ENCODE data around the gene CEACAM1. TPM values are rescaled to one million over a fixed set of nuclear protein-coding genes. Genes with fewer than 3 reads are reported as not detected.
"Not testable (repeated sequence)": the region's sequence is repeated elsewhere in the genome, so short reads cannot be mapped to it uniquely, and the experiment has no call there.

Gene CEACAM1
- total RNA-seq, 2 experiments from 2014 or later = 38.2 to 43.0 TPM

DNA sequence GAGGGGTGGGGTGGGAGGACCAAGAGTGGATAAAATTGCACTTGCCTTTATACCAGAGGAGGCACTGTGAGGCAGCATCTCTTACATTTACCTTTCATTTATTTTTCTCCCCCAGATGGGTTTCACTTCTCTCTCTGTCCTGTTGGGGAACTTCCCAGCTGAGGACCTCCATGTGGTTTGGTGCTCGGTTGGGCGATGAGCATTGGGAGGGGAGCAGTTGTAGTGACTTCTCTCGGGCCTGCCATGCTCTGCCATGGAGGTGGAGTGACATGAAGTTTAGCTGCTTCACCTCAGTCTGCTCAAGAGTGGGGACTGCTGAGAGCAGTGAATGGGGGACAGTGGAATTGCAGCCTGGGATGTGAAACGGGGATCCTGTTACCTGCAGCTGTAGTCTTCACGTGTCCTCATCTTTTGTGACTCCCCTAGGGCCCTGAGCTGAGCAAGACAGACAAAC is 62.4 kb downstream of the CEACAM1 start:
- Mint-ChIP-seq H3K27ac (no peak overlapping the region), H3K9me3 (no peaks in the 10 kb centered on the region), H3K27me3 (no peaks in the 10 kb centered on the region), H3K36me3 (ENCODE audit: low read depth) (no peaks in the 10 kb centered on the region), H3K4me3 (no peak overlapping the region), H3K4me1 (peaks cover 33% of the 10 kb centered on the region)
- CTCF ChIA-PET = interaction anchor here (0.5 to 2.2 kb wide), 6 partner anchors 16 to 431 kb away, joined by 3 to 9 read pairs (median 4); partner anchors contain the start of gene CEACAM1
- DNase-seq = no peak
- POLR2A ChIA-PET = interaction anchor here (1.3 to 2.0 kb wide), 3 partner anchors 9 to 63 kb away, joined by 3 to 9 read pairs (median 4); partner anchors contain the start of gene CEACAM1

DNA sequence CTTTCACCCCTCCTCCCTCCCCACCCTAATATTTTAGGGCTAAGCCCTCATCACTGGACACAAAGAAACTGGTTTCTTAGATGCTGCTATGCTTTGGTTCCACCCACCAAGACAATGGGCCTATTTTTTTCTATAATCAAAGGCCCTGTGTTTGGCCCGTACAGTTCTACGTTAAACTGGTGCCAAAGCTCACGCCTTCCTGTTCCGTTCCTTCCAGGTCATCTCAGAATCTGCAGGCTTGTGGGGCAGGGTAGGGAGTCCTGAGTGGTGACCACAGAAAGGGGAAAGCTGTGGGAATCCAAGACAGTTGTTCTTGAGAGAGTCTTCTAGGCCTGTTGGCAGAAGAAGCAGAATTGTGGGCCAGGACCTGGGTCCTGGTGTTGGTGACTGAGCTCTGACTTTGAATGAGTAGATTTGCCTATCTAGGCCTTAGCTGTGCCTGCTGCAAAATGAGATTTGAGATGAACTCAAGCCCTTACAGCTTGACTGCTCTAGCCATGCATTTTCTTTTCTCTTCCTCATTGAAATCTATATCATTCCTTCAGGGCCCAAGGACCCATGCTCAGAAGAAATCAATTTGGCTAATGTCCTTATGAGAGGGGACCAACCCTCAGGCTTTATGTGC is 66.5 kb downstream of the CEACAM1 start:
- no peak for DNase-seq
- H3K36me3 Mint-ChIP-seq (ENCODE audit: low read depth) = no peaks in the 10 kb centered on the region
- H3K27me3 Mint-ChIP-seq = peaks cover 2% of the 10 kb centered on the region
- H3K4me3 Mint-ChIP-seq = no peak overlapping the region
- H3K4me1 Mint-ChIP-seq = peaks cover 14% of the 10 kb centered on the region
- POLR2A ChIA-PET = no interaction called here
- CTCF ChIA-PET = interaction anchor here (1.7 kb wide), 1 partner anchor 67 kb away, joined by 6 read pairs; no protein-coding TSS in a partner anchor
- no peak overlapping the region for H3K27ac Mint-ChIP-seq
- H3K9me3 Mint-ChIP-seq = no peaks in the 10 kb centered on the region

DNA sequence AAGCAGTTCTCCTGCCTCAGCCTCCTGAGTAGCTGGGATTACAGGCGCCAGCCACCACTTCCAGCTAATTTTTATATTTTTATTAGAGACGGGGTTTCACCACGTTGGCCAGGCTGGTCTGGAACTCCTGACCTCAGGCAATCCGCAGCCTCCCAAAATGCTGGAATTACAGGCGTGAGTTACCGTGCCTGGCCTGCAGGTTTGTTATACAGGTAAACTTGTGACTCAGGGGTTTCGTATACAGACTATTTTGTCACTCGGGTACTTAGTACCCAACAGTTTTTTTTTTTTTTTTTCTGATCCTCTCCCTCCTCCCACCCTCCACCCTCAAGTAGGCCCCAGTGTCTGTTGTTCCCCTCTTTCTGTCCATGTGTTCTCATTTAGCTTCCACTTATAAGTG is 67.0 kb downstream of the CEACAM1 start:
- H3K4me1 Mint-ChIP-seq = peaks cover 10% of the 10 kb centered on the region
- H3K4me3 Mint-ChIP-seq; H3K27me3 Mint-ChIP-seq; POLR2A ChIA-PET; H3K27ac Mint-ChIP-seq; H3K9me3 Mint-ChIP-seq; DNase-seq; H3K36me3 Mint-ChIP-seq (ENCODE audit: low read depth): not testable (repeated sequence)
- CTCF ChIA-PET = interaction anchor here (1.7 kb wide), 1 partner anchor 68 kb away, joined by 6 read pairs; no protein-coding TSS in a partner anchor

DNA sequence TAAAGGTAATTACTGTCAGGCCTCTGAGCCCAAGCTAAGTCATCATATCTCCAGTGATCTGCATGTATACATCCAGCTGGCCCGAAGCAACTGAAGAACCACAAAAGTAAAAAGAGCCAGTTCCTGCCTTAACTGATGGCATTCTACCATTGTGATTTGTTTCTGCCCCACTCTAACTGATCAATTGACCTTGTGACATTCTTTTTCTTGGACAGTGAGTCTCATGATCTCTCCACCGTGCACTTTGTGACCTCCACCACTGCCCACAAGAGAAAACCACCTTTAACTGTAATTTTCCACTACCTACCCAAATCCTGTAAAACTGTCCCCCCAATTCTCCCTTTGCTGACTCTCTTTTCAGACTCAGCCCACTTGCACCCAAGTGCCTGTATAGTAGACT is 68.4 kb downstream of the CEACAM1 start:
- ChIA-PET POLR2A (no interaction called here), CTCF (interaction anchor here (3.2 kb wide), 1 partner anchor 69 kb away, joined by 15 read pairs; the partner anchor contains the start of gene CEACAM1)
- H3K4me3 Mint-ChIP-seq = no peak overlapping the region
- DNase-seq = no peak
- H3K27me3 Mint-ChIP-seq = peaks cover 2% of the 10 kb centered on the region
- H3K4me1 Mint-ChIP-seq = peaks cover 18% of the 10 kb centered on the region
- no peaks in the 10 kb centered on the region for H3K9me3 Mint-ChIP-seq
- no peak overlapping the region for H3K27ac Mint-ChIP-seq
- H3K36me3 Mint-ChIP-seq (ENCODE audit: low read depth) = no peaks in the 10 kb centered on the region

Other genes starting within 250 kb of the CEACAM1 start
- under 1 TPM; 0.45 to 0.91 TPM for gene PRR19, start 226.3 kb downstream of the CEACAM1 start, total RNA-seq
- 10 to 100 TPM; 30.6 to 32.7 TPM for gene PAFAH1B3, start 225.9 kb downstream of the CEACAM1 start, total RNA-seq
- gene TMEM145, start 215.2 kb downstream of the CEACAM1 start, total RNA-seq = under 1 TPM in 1 of 2 experiments, not detected in 1; 0.23 TPM
- 1 to 10 TPM; 4.2 to 4.7 TPM for gene MEGF8, start 202.8 kb downstream of the CEACAM1 start, total RNA-seq
- not detected for gene CNFN, start 138.2 kb downstream of the CEACAM1 start, total RNA-seq
- 10 to 100 TPM; 34.7 to 37.2 TPM for gene LIPE, start 101.1 kb downstream of the CEACAM1 start, total RNA-seq
- not detected for gene CXCL17, start 85.5 kb downstream of the CEACAM1 start, total RNA-seq
- not detected for gene CEACAM8, start 66.4 kb upstream of the CEACAM1 start, total RNA-seq
- gene PSG3, start 212.0 kb upstream of the CEACAM1 start, total RNA-seq = not detected
- not detected for gene PSG8, start 237.2 kb upstream of the CEACAM1 start, total RNA-seq